Measurements from ENCODE around the gene CPNE1. TPM values are rescaled to one million over a fixed set of nuclear protein-coding genes. Genes with fewer than 3 reads are reported as not detected.

The CPNE1 gene
- total RNA-seq, 1 donor from 2014 or later: 293 TPM

GRCh38 chr20:35618263-35619131 lies 46.2 kb downstream of the CPNE1 start:
- Mint-ChIP-seq H3K4me3 (ENCODE audit: low read depth) (peak overlapping the region; percentile 70), H3K4me1 (ENCODE audit: low read depth) (peaks cover 6% of the 10 kb centered on the region), H3K27ac (no peak overlapping the region), H3K36me3 (ENCODE audit: insufficient read depth) (peaks cover 5% of the 10 kb centered on the region), H3K9me3 (ENCODE audit: low read depth) (no peaks in the 10 kb centered on the region), H3K27me3 (peaks cover 28% of the 10 kb centered on the region)
- no peak for DNase-seq (ENCODE audit: low spot score, unreplicated experiment)
- no peak for TF ChIP-seq CTCF (IDR thresholded peaks at IDR 0.05; ENCODE audit: unreplicated experiment)

GRCh38 chr20:35617397-35618262 lies 47.1 kb downstream of the CPNE1 start:
- peaks cover 5% of the 10 kb centered on the region for H3K36me3 Mint-ChIP-seq (ENCODE audit: insufficient read depth)
- peak overlapping the region; percentile 37 for H3K4me3 Mint-ChIP-seq (ENCODE audit: low read depth)
- DNase-seq (ENCODE audit: low spot score, unreplicated experiment): no peak
- H3K4me1 Mint-ChIP-seq (ENCODE audit: low read depth): peaks cover 6% of the 10 kb centered on the region
- TF ChIP-seq CTCF (IDR thresholded peaks at IDR 0.05; ENCODE audit: unreplicated experiment): peak; percentile 52
- H3K27me3 Mint-ChIP-seq: peaks cover 28% of the 10 kb centered on the region
- no peaks in the 10 kb centered on the region for H3K9me3 Mint-ChIP-seq (ENCODE audit: low read depth)
- H3K27ac Mint-ChIP-seq: peak overlapping the region; percentile 62

GRCh38 chr20:35616465-35617396 lies 48.0 kb downstream of the CPNE1 start:
- no peak for TF ChIP-seq CTCF (IDR thresholded peaks at IDR 0.05; ENCODE audit: unreplicated experiment)
- peaks cover 4% of the 10 kb centered on the region for H3K36me3 Mint-ChIP-seq (ENCODE audit: insufficient read depth)
- peaks cover 28% of the 10 kb centered on the region for H3K27me3 Mint-ChIP-seq
- H3K4me1 Mint-ChIP-seq (ENCODE audit: low read depth): peaks cover 6% of the 10 kb centered on the region
- no peaks in the 10 kb centered on the region for H3K9me3 Mint-ChIP-seq (ENCODE audit: low read depth)
- peak overlapping the region; percentile 73 for H3K4me3 Mint-ChIP-seq (ENCODE audit: low read depth)
- DNase-seq (ENCODE audit: low spot score, unreplicated experiment): peak; percentile 30
- H3K27ac Mint-ChIP-seq: peak overlapping the region; percentile 80

- peak within 1 kb of the TSS; percentile 93 for H3K27ac Mint-ChIP-seq
- peaks cover 28% of the 10 kb centered on the region for H3K27me3 Mint-ChIP-seq
- TF ChIP-seq CTCF (IDR thresholded peaks at IDR 0.05; ENCODE audit: unreplicated experiment): no peak
- H3K4me3 Mint-ChIP-seq (ENCODE audit: low read depth): peak within 1 kb of the TSS; percentile 73
- peak; percentile 94 for DNase-seq (ENCODE audit: low spot score, unreplicated experiment)
- H3K4me1 Mint-ChIP-seq (ENCODE audit: low read depth): peaks cover 6% of the 10 kb centered on the region
- H3K9me3 Mint-ChIP-seq (ENCODE audit: low read depth): no peaks in the 10 kb centered on the region
- H3K36me3 Mint-ChIP-seq (ENCODE audit: insufficient read depth): no peaks in the 10 kb centered on the region
Measured at GRCh38 chr20:35615667-35616464, 48.8 kb downstream of the CPNE1 start, which contains the start of gene SPAG4. Gene SPAG4 (plus strand): TSS chr20:35615829. CDS start chr20:35616004, 175 bp downstream.
